CD4-positive, alpha-beta T cell treated with Interleukin-2 at 100 ng/mL for 4 hours (primary cell): ENCODE data around the gene LIN54.
A peak's percentile ranks its signal among the peaks of the same experiment; 100 is the strongest.
"Not testable (repeated sequence)": the region's sequence is repeated elsewhere in the genome, so short reads cannot be mapped to it uniquely, and the experiment has no call there.

Source experiments
- DNase-seq: peaks from one replicate; pipeline ENCODE4 v3.0.0-alpha.2; 2020; ENCODE audit warnings: low spot score

LIN54 gene

DNA sequence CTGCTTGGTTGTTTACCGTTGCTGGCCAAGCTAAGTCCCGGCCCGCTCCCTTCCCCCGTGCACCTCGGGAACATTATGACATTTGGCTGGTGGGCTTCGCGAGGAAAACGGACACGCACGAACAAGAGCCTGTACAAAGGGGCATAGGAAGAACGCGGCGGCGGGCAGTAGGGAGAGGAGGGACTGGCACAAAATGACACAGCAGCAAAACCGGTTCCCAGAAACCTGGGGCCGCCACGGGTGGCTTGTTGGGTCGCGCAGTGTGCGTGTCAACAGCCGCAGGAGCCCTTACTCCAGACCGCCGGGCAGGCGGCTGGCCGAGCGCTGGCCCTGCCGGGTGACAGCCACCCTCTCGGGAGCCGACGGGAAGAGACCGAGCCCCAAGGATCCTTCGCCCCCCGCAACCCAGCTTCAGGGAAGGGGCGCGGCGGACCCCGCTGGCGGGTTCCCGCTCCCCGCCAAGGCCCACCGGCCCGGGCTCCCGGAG lies 1.6 kb upstream of the LIN54 start:
- DNase-seq = no peak

DNA sequence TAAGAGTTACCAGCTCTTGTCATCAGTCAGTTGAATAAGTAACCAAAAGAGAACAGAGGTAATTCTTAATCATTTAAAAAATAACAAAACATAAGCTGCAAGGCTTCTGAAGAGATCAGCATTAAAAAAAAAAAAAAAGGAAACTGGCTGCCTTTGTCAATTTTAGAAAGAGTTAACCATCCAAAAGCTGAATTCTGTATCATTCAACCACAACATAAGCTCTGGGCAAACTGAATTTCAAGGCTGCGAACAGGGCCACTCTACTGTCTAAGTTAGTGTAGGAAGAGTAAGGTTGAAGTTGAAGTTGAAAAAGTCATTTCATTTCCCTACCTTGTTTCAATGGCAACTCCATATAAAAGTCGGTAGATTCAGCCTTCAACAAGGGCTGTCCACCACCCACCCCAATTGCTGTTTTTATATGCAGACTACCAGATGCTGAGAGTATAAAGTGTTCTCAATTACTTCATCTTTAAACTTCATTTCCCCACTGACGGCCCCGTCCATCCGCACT lies 1.1 kb upstream of the LIN54 start:
- no peak for DNase-seq

DNA sequence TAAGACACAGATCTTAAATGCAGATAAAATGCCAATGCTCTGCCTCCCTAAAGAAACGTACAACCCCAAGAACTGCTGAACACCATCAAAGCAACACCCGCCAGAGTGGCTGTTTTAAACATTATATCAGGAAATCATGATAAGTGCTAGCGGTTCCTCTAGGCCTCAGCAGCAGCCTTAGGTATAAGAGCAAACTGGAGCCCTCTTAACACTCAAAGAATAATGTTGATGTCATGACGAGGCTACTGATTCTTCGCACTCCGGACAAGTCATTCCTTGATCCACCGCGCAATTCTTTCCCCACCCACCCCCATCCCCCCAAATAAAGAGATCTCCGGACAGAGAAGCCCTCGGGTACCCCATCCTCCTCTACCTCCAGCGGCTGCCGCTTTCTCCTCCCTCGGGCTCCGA lies 507 bp downstream of the LIN54 start:
- peak; percentile 24 for DNase-seq

GRCh38 chr4:83009529-83009928 lies 1.1 kb downstream of the LIN54 start:
- no peak for DNase-seq

DNA sequence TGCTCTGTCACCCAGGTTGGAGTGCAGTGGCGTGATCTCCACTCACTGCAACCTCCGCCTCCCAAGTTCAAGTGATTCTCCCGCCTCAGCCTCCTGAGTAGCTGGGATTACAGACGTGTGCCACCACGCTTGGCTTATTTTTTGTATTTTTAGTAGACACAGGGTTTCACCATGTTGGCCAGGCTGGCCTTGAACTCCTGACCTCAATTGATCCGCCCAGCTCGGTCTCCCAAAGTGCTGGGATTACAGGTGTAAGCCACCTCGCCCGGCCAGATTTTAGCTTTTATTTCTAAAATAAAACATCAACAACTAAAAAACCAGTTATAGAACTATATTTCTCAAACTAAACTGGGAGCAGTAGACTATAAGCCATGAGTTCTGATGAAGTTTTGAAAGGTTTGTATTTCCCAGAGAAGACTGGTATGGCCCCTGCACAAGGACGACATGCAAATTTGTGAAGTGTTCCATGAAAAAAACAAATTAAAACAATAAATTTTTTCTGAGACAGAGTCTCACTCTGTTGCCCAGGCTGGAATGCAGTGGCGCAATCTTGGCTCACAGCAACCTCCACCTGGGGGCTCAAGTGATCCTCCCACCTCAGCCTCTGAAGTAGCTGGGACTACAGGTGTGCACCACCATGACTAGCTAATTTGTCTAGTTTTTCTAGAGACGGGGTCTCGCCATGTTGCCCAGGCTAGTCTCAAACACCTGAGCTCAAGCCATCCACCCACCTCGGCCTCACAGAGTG lies 7.4 kb downstream of the LIN54 start:
- not testable (repeated sequence) for DNase-seq

GRCh38 chr4:83002329-83002728 lies 8.3 kb downstream of the LIN54 start:
- DNase-seq = no peak

DNA sequence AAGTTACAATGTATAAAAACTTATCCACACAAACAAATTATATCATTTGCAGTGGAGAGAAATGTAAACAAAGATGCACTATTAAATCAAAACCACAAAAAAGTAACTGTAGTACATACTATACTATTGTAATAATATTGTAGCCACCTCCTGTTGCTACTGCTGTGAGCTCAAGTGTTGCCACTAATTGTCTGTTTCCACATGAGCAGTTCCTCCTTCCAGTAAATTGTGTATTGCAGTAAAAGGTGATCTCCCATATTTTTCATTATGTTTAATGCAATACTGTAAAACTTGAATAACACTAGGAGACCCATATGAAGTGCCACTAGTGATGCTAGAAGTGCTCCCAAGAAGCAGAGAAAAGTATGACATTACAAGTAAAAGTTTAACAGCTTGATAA lies 11.7 kb downstream of the LIN54 start:
- DNase-seq = no peak

GRCh38 chr4:82994834-82995233 lies 15.8 kb downstream of the LIN54 start:
- no peak for DNase-seq

DNA sequence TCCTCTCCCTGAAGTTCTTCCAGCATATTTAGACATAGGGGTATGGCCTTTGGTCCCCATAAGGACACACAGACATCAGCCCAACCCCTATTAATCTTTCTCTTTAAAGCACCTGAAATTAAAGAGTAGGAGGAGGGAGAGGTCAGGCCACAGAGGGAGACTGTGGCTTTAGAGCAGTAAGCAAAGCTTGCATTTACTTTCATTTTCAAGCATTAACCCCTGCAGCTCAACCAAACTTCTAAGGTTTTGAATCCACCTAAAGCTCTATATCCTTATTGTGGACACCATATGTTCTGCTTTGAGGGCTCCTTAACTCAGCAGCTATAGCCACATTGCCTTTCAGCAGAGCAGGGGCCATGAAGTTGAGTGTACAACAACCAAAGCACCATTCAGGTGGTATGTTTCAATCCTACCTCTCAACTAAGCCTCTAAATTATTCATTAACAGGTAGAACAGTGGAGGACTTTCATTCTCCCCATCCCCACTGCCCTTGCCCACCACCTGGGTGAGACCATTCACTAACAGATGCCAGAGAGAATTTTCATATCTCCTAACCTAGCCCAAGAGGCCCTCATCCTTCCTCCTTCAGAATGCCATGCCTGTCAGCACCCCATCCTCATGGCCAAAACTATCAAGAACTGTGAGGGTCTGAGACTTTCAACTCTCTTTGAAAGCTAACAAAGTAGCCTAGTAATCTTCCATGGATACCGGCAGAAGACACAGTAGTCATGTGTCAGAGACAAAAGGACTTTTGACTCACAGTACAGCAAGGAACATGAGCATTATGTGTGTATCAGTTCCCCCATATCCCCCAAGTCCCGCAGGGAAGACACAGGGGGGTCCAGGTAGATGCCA lies 20.8 kb downstream of the LIN54 start:
- DNase-seq = peak; percentile 30

DNA sequence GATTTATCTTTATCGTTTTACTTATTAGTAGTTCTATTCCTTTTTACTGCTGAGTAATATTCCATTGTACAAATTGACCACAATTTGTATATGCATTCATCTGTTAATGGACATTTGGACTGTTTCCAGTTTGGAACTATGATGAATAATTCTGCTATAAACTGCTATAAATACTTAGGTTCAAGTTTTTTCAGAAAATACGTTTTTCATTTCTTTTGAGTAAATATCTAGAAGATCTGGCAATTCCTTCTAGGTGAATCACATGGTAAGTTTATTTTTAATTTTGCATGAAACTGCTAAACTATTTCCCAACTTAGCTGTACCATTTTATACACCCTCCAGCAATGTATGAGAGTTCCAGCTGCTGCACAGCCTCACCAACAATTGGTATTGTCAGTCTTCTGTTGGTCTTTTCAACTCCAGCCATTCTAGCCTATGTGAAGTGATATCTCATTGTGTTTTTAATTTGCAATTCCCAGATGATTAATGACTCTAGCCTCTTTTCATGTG lies 22.2 kb downstream of the LIN54 start:
- DNase-seq = no peak

DNA sequence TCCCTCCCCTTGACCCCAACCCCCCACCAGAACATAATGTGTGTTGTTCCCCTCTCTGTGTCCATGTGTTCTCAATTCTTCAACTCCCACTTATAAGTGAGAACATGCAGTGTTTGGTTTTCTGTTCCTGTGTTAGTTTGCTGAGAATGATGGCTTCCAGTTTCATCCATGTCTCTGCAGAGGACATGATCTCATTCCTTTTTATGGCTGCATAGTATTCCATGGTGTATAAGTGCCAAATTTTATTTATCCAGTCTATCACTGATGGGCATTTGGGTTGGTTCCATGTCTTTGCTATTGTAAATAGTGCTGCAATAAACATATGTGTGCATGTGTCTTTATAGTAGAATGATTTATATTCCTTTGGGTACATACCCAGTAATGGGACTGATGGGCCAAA lies 23.1 kb downstream of the LIN54 start:
- not testable (repeated sequence) for DNase-seq

DNA sequence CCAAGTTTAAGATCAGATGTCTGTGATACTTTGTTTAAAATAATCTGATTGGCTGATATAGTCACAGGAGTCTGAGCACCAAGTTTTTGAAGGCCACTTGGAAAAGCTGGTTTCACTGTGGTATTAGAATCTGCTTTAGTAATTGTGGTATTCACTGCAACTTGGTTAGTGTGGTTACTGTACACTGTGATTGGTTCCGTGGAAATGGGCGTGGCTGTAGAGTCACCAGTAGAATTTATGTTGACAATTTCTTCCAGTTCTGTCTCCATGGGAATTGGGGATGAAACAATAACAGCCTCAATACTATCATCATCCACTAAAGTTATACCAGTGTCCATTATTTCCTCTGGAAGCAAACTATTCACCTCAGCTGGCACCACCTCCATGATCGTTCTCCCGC lies 26.2 kb downstream of the LIN54 start:
- DNase-seq = no peak

DNA sequence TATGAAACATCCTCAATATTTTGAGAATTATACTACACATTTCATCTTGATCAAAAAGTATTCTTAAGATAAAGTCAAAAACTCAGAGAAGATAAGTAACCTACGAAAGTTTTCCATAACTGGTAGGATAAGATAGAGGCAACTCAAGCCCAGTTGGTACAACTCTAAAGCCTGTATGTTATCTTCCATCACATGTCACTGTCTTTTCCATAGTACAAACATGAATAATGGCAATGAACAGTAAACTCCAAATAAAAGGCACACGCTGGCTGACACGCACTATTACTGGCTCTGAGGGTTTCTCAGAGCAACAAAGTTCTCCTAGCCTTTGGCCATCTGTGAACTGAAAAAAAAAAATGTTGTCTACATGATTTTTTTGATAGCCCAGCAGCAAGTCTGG lies 27.2 kb downstream of the LIN54 start:
- no peak for DNase-seq

GRCh38 chr4:82981138-82981537 lies 29.5 kb downstream of the LIN54 start:
- no peak for DNase-seq

DNA sequence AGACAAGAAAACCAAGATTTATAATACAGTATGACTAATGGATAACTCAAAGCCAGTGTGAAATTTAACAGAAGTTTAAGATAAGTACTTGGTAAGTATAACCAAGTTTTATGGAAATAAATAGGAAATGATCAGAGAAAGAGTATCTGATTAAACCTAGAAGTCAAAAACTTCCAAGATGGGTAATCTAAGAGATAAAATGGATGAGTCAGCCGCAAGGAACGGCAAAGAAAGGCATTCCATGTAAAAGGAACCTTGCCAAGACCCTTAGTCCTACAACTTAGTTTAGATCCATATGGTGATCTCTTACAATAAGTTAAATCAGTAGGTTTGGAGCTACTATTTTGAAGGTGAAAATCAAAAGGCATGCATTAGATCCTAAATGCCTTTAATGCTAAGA lies 34.8 kb downstream of the LIN54 start:
- no peak for DNase-seq

DNA sequence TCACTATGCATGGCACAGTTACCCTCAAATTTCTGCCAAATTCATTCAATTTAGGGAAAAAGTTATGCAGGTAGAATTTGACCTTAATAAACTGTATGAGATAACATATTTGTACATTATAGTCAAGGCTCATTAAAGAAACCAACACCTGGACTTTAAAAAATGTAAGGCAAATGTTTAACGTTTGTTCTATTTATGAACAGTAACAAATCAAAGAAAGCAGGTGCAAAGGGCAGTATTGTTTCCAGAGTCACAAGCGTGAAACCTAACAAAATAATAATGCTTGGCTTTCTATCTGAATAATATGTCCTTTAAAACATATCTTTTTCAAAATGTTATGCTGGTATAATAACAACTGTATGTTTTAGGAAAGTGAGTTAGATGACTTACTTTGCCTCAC lies 41.2 kb downstream of the LIN54 start:
- no peak for DNase-seq

DNA sequence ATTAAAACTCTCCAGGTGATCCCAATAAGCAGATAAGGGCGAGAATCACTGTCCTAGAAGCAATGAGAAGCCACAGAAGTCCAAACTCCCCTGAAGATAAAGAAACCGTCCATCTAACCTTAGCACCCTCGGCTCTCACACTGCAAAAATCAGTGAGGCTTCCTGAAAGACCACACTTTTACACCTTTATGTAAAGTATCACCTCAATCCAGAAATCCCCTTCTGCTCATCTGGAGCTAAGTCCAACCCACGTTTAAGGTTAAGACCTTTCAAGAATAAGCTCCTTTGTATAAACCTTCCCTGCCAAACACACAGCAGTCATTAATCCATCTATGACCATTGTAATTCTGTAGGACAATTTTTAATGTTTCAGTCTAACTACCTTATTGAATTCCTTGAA lies 41.7 kb downstream of the LIN54 start:
- no peak for DNase-seq

DNA sequence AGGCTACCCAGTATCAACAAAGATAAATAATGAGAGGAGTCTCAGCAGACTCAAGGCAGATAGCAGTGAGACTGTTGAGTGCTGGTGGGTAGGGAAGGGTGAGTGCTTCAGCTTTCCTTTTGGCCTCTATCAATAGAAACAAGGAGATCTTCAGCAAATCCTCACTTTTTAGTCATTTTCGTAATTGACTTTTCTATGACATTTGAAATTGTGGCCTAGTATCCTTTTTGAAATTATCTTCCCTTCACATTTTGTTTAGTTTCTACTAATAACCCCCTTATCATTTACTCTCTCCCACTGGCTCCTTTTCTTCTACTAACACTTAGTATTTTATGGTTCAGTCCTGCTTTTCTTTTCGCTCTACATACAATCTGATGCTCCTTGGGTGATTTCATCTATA lies 44.9 kb downstream of the LIN54 start:
- DNase-seq = no peak

DNA sequence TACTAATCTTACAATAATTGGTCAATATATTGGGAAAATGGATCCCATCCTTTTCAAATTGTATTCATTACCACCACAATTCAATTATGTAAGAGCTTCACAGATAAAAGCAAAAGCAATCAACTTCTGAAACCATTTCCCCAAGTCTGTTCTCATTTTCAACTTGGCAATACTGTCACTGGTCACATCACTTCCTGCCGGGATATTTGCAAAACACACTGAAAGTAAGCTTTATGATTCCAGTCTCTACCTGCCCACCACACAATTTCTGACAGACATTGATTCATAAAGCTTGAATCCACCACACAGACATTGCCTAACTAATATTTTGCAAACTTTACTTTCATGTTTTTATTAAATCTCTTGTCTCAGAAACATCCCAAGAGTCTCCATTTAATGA lies 53.6 kb downstream of the LIN54 start:
- no peak for DNase-seq

DNA sequence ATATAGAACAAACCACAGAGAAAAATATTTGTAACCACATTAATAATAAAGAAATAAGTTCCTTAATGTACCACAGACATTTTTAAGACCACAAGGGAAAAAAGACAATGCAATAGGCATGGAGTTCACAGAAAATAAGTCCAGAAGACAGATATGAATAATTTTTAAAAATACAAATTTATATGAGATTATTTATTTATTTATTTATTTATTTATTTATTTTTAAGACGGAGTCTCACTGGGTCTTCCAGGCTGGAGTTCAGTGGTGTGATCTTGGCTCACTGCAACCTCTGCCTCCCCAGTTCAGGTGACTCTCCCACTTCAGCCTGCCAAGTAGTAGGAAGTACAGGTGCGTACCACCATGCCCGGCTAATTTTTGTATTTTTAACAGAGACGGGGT lies 56.4 kb downstream of the LIN54 start:
- no peak for DNase-seq

DNA sequence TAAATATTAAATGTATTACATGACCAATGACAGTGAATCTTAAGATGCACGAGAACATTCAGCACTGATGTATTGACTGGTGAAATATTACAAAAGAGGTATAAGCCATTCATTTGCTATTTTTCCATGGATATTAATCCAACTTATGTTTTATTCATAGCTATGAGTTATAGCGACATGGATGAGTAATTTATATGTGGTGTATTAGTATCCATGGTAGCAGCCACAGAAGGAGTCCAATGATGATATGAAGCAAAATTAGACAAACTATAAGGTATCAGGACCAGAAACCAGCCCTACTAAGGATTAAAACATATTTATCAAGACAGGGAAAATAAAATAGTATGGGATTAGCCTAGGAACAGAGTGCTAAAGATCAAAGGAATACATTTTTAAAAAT lies 59.4 kb downstream of the LIN54 start:
- no peak for DNase-seq

DNA sequence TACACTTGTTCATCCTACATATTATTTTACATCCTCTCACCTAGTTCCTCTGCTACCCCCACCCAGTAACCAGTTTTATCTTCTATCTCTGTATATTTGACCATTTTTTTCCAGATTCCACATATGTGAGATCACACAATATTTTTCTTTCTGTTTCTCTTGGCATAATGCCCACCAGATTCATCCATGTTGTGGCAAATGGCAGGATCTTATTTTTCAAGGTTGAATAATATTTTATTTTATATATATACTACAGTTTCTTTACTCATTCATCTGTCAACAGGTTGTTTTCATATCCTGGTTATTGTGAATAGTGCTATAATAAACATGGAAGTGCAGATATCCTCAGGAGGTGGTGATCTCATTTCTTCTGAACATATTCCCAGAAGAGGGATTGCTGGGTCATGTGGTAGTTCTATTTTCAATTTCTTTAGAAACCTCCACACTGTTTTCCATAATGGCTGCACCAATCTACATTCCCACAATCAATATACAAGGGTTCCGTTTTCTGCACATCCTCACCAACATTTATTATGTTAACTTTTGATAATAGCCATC lies 61.9 kb downstream of the LIN54 start:
- no peak for DNase-seq

DNA sequence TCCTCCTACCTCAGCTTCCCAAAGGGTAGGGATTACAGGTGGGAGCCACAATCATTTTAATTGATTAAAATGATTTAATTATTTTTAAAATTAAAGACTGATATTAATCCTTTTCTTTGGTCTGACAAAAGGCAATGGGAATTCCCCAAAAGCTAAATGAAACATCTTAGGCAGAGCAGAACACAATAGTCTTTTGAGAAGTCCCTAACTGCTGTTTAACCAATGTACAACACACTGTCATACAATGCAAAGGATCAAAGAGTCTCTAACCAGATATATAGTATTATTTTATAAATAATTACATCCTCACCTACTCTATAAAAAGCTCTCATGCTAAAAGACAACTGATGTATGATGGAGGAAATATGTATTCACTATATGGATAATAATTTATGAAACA lies 63.1 kb downstream of the LIN54 start:
- no peak for DNase-seq
